GM21529 (cell line): ENCODE measurements around the gene CCNB2.
A peak's percentile ranks its signal among the peaks of the same experiment; 100 is the strongest.
"Not testable (repeated sequence)": the region's sequence is repeated elsewhere in the genome, so short reads cannot be mapped to it uniquely, and the experiment has no call there.

ENCODE experiments used
- ATAC-seq: cut with Tn5 transposase; IDR thresholded peaks from one replicate; pipeline ENCODE4 v1.9.1; 2021; ENCODE audit not compliant: unreplicated experiment

Gene CCNB2

GRCh38 chr15:59104912-59105732 is at the start of gene CCNB2:
CCNB2 (plus strand) TSS chr15:59105146; CDS start chr15:59105269, 123 bp downstream.
- peak; percentile 97 for ATAC-seq

- ATAC-seq: no peak
Observed at GRCh38 chr15:59059076-59059597, 45.8 kb upstream of the CCNB2 start.

- ATAC-seq: no peak
Observed at GRCh38 chr15:59060348-59060747, 44.6 kb upstream of the CCNB2 start.

GRCh38 chr15:59063042-59063441 is 41.9 kb upstream of the CCNB2 start:
- ATAC-seq: no peak

GRCh38 chr15:59069430-59069829 is 35.5 kb upstream of the CCNB2 start:
- no peak for ATAC-seq

- no peak for ATAC-seq
Observed at GRCh38 chr15:59074607-59075006, 30.3 kb upstream of the CCNB2 start.

- ATAC-seq: no peak
Observed at GRCh38 chr15:59087731-59088130, 17.2 kb upstream of the CCNB2 start.

- no peak for ATAC-seq
Observed at GRCh38 chr15:59094077-59094476, 10.9 kb upstream of the CCNB2 start.

GRCh38 chr15:59096429-59096828 is 8.5 kb upstream of the CCNB2 start:
- no peak for ATAC-seq

GRCh38 chr15:59099162-59099685 is 5.7 kb upstream of the CCNB2 start:
- no peak for ATAC-seq

GRCh38 chr15:59104602-59104911 is 389 bp upstream of the CCNB2 start:
- ATAC-seq: no peak

- no peak for ATAC-seq
Observed at GRCh38 chr15:59105854-59106253, 908 bp downstream of the CCNB2 start.

GRCh38 chr15:59111251-59111650 is 6.3 kb downstream of the CCNB2 start:
- no peak for ATAC-seq

GRCh38 chr15:59115047-59115446 is 10.1 kb downstream of the CCNB2 start:
- no peak for ATAC-seq

GRCh38 chr15:59116141-59116540 is 11.2 kb downstream of the CCNB2 start:
- no peak for ATAC-seq

GRCh38 chr15:59116771-59117170 is 11.8 kb downstream of the CCNB2 start:
- no peak for ATAC-seq

- no peak for ATAC-seq
Observed at GRCh38 chr15:59119625-59120024, 14.7 kb downstream of the CCNB2 start.

GRCh38 chr15:59120937-59121336 is 16.0 kb downstream of the CCNB2 start:
- ATAC-seq: no peak

- ATAC-seq: no peak
Observed at GRCh38 chr15:59124261-59124660, 19.3 kb downstream of the CCNB2 start.

- ATAC-seq: not testable (repeated sequence)
Observed at GRCh38 chr15:59125683-59126082, 20.7 kb downstream of the CCNB2 start.

GRCh38 chr15:59127255-59127654 is 22.3 kb downstream of the CCNB2 start:
- not testable (repeated sequence) for ATAC-seq

GRCh38 chr15:59131456-59131855 is 26.5 kb downstream of the CCNB2 start:
- no peak for ATAC-seq
